Raji (cell line): Measurements from ENCODE around the gene SRSF5.

Experiments used
- POLR2A ChIP-seq: IDR thresholded peaks from 2 replicates; pipeline ENCODE4 v1.6.1; 2011; ENCODE audit warnings: low read depth, low read length, control low read depth; ENCODE audit not compliant: insufficient read depth

Gene SRSF5

DNA sequence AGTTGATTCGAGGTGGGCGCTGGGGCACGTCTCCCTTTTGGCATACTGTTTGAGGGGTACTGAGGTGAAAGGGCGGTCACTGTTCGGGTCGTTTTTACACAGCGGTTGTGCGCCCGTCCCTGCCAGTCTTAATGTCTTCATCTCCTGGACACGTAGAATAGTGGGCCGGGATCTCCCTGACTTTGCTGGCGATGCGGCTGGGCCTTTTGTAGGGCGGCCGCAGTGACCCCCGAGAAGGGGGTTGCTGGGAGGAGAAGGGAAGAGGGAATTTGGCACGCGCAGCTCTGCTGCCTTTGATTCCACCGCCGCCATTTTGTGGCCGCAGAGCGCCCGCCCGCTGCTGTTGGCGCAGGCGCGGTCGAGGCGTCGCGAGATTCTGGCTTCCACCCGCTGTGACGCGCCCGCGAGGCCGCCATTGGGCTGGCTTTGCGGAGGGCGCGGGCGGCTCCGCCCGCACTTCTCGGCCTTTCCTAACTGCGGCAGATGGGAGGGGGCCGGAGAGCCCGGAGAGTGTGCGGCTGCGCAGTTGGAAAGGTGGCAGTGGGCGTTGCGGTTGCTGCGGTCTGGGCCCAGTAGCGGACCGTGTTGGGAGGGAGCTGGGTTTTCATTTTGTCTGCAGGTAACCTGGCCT lies 542 bp downstream of the SRSF5 start:
- no peak for TF ChIP-seq POLR2A

DNA sequence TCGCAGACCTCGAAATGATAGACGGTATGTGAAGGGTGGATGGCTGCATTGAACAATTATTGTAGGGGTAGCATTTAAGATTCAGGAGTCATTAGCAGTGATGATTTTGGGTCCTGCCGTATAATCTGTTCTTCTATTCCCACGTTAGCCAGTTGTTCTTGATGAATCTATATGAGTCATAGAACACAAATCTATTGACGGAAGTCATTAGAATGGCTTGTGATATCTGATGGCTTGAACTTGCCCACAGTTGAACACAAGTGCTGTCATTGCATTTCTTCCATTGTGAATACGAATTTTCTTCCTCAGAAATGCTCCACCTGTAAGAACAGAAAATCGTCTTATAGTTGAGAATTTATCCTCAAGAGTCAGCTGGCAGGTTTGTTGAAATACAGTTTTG lies 1.9 kb downstream of the SRSF5 start:
- TF ChIP-seq POLR2A = no peak

- no peak for TF ChIP-seq POLR2A
Observed at GRCh38 chr14:69769623-69770022, 2.7 kb downstream of the SRSF5 start.

- TF ChIP-seq POLR2A = no peak
Observed at GRCh38 chr14:69770559-69770958, 3.6 kb downstream of the SRSF5 start.

DNA sequence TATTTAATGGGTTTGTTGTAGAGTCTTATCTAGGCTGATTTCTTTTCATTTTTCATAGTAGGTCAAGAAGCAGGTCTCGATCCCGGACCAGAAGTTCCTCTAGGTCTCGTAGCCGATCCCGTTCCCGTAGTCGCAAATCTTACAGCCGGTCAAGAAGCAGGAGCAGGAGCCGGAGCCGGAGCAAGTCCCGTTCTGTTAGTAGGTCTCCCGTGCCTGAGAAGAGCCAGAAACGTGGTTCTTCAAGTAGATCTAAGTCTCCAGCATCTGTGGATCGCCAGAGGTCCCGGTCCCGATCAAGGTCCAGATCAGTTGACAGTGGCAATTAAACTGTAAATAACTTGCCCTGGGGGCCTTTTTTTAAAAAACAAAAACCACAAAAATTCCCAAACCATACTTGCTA lies 4.2 kb downstream of the SRSF5 start:
- no peak for TF ChIP-seq POLR2A

- no peak for TF ChIP-seq POLR2A
Observed at GRCh38 chr14:69772082-69773017, 5.4 kb downstream of the SRSF5 start.

DNA sequence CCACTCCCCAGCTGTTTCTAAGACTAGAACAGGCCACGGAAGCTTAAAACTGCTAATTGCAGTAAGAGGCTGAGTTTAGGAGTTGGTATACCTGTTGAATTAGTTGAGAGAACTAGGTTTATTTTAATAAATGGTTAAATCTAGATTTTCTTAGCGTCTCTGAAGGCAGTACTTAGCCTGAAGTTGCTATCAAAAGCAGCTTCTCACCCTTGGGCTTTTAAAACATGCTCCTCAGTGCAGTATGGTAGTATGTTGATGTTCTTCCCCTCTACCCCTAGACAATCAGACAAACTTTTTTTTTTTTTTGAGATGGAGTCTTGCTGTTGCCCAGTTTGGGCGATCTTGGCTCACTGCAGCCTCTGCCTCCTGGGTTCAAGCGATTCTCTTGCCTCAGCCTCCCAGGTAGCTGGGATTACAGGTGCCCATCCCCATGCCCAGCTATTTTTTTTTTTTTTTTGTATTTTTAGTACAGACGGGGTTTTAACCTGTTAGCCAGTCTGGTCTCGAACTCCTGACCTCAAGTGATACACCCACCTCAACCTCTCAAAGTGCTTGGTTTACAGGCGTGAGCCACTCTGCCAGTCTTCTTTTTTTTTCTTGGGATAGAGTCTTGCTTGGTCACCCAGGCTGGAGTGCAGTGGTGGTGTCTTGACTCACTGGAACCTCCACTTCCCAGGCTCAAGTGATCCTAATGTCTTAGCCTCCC lies 6.8 kb downstream of the SRSF5 start:
- no peak for TF ChIP-seq POLR2A

GRCh38 chr14:69775012-69775411 lies 8.1 kb downstream of the SRSF5 start:
- TF ChIP-seq POLR2A = no peak

DNA sequence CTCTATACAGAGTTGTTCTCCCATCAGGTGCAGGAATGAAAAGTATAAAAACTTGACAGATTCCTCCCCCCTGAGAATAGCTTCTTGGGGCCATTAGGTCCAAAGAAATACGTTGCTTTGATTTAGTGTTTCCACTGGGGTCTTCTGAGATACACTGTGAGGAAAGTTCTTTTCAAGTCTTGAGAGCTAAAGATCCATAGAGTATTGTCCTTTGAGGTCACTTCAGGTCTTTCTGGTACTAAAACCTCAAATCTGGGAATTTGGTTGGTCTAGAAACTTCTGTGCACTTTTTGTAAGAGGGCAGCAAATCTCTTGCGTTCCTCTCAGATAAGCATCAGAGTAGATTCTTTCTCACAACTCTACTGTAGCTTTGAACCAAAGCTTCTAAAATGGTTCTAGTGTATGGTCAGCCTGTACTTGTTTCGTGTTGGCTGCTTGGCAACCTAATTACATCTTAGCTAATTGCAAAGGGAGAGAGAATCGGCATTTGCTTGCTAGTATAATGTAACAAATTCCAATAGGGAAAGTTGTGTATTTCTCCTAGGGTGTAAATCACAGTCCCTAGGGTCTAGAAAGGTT lies 10.0 kb downstream of the SRSF5 start:
- TF ChIP-seq POLR2A = no peak

- TF ChIP-seq POLR2A = no peak
Observed at GRCh38 chr14:69779088-69779487, 12.1 kb downstream of the SRSF5 start.

- no peak for TF ChIP-seq POLR2A
Observed at GRCh38 chr14:69780092-69780491, 13.2 kb downstream of the SRSF5 start.

GRCh38 chr14:69780952-69781351 lies 14.0 kb downstream of the SRSF5 start:
- TF ChIP-seq POLR2A = no peak

- TF ChIP-seq POLR2A = no peak
Observed at GRCh38 chr14:69784942-69785341, 18.0 kb downstream of the SRSF5 start.

DNA sequence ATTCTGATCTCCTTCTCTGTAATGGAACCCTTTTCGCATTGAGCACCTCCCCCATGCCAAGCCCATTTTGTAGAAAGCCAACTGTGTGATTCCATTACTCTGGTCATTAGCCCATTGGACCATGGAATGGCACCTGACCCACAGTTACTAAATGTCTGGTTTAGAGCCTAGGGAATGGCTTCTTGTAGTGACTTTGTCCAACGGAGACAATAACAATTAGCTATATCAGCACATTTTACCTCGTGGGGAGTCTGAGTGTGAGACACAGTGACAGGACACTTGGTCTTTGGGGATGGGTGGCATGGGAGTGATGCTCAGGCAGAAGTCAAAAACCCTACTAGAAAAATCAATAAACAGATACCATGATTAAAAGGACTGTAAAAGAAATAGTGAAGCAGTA lies 19.7 kb downstream of the SRSF5 start:
- TF ChIP-seq POLR2A = no peak

DNA sequence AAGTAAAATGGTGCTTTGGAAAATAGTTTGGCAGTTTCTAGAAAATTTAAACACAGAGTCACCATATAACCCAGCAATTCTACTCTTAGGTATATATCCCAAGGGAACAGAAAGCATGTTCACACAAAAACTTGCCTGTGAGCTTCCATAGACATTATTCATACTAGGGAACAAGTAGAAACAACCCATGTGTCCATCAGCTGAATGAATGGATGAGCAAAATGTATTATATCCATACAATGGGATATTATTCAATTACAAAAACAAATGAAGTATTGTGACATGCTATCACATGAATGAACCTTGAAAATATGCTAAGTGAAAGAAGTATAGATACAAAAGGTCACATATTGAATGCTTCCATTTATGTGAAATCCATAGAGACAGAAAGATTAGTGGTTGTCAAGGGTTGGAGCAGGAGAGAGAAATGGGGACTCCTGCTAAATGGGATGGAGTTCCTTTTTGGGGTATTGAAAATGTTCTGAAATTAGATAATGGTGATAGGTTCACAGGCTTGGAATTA lies 22.2 kb downstream of the SRSF5 start:
- no peak for TF ChIP-seq POLR2A

DNA sequence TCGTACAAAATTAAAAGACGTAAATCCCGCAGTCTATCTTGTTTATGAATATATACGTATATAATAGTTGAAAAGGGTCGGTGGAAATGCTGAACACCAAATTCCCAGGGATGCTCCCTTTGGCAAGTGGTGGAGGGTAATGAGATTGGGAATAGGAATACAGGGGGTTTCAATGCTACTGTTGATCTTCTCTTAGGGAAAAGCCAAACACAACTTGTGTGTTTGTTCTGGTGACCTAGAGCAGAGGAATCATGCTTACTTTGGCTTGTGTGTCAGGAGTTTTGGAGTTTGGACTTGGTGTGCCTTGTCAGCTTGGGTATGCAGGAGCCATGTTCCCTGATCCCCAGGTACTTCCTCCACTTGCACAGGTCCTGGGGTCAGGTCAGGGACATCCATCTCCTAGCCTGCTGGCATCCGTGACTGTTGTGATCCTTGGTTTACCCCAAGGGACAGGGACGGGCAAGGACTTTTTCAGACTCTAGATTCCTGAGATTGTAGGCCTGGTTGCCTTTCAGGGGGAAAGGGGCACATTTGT lies 26.0 kb downstream of the SRSF5 start:
- no peak for TF ChIP-seq POLR2A

DNA sequence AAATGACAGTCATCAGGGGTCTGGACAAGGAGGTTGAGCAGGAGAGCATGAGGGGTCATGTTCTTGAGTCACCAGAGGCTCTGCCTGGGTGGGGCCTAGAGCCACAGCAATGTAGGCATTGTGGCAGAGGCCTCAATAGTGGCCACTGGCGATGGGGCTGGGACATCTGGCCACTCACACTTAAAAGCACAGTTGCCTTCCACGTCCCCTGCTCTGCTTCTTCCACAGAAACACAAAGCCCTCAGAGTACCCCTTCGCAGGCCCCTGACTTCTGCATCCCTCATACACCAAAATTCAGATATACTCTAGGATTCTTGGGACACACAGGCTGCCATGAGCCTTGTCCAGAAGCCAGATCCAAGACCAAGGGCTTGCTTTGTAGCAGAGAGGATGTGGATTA lies 27.8 kb downstream of the SRSF5 start:
- no peak for TF ChIP-seq POLR2A
